Keratinocyte (primary cell): ENCODE data around the gene OR52R1. TPM values are rescaled to one million over a fixed set of nuclear protein-coding genes. Genes with fewer than 3 reads are reported as not detected.

Experiments used
- DNase-seq: peaks from one replicate; pipeline ENCODE4 v3.0.0-alpha.2; 2011; ENCODE audit warnings: low read depth, missing footprints, low spot score
- FAIRE-seq: peaks from 2 replicates; lab custom pipeline; 2011; peaks lifted over from hg19 to GRCh38; lab: Jason Lieb, UNC
- H2AFZ ChIP-seq: 2 replicates; pipeline ENCODE4 v1.6.0; 2012; ENCODE audit warnings: low read length, control low read depth, inconsistent platforms; ENCODE audit not compliant: control insufficient read depth
- H3K27ac ChIP-seq: 2 replicates; pipeline ENCODE4 v1.5.1; 2011; ENCODE audit warnings: low read length; ENCODE audit not compliant: control insufficient read depth, insufficient read depth
- H3K27me3 ChIP-seq: 3 replicates; pipeline ENCODE4 v1.6.0; 2011; ENCODE audit warnings: low read length; ENCODE audit not compliant: control insufficient read depth, insufficient read depth; ENCODE audit errors: extremely low read depth
- H3K36me3 ChIP-seq, 2 experiments: 2 replicates in 1 of 2; 3 replicates in 1 of 2; pipeline ENCODE4 v1.5.1; 2011; ENCODE audit warnings: low read length in 2 of 2, mild to moderate bottlenecking in 1 of 2; ENCODE audit not compliant: control insufficient read depth in 2 of 2, insufficient read depth in 2 of 2; ENCODE audit errors: extremely low read depth in 1 of 2
- H3K4me1 ChIP-seq: 3 replicates; pipeline ENCODE4 v1.5.1; 2011; ENCODE audit warnings: low read length; ENCODE audit not compliant: control insufficient read depth, insufficient read depth; ENCODE audit errors: extremely low read depth
- H3K4me2 ChIP-seq: 3 replicates; pipeline ENCODE4 v1.6.0; 2011; ENCODE audit warnings: low read depth, low read length; ENCODE audit not compliant: control insufficient read depth, insufficient read depth; ENCODE audit errors: extremely low read depth
- H3K4me3 ChIP-seq, 3 experiments: fragments of 200-600 bp in 1 of 3; sonication (generic) in 1 of 3; 2 replicates in 2 of 3; 3 replicates in 1 of 3; pipeline ENCODE4 v1.5.1; 2011 to 2016; ENCODE audit warnings: low read length in 3 of 3, mild to moderate bottlenecking in 3 of 3, control low read depth in 2 of 3, inconsistent platforms in 1 of 3, low read depth in 1 of 3, mixed read lengths in 1 of 3, mixed run types in 1 of 3, moderate library complexity in 1 of 3; ENCODE audit not compliant: control insufficient read depth in 2 of 3, insufficient read depth in 2 of 3; ENCODE audit errors: extremely low read depth in 1 of 3
- H3K79me2 ChIP-seq: 2 replicates; pipeline ENCODE4 v1.6.0; 2012; ENCODE audit warnings: low read length; ENCODE audit not compliant: control insufficient read depth, insufficient read depth
- H3K9ac ChIP-seq: 3 replicates; pipeline ENCODE4 v1.6.0; 2011; ENCODE audit warnings: low read length; ENCODE audit not compliant: control insufficient read depth, insufficient read depth; ENCODE audit errors: extremely low read depth
- H3K9me1 ChIP-seq: 3 replicates; pipeline ENCODE4 v1.6.0; 2011; ENCODE audit warnings: low read length; ENCODE audit not compliant: control insufficient read depth, insufficient read depth; ENCODE audit errors: extremely low read depth
- H3K9me3 ChIP-seq: 2 replicates; pipeline ENCODE4 v1.5.1; 2012; ENCODE audit warnings: low read depth, low read length; ENCODE audit not compliant: control insufficient read depth
- H4K20me1 ChIP-seq: 3 replicates; pipeline ENCODE4 v1.6.0; 2011; ENCODE audit warnings: low read length; ENCODE audit not compliant: control insufficient read depth, insufficient read depth; ENCODE audit errors: extremely low read depth
- CTCF ChIP-seq, 3 experiments: IDR thresholded peaks in 1 of 3; conservative IDR thresholded peaks in 1 of 3; optimal IDR thresholded peaks in 1 of 3; 2 replicates in 2 of 3; 3 replicates in 1 of 3; pipeline versions ENCODE3 to v1.5.1; 2011; ENCODE audit warnings: low read length in 3 of 3, mild to moderate bottlenecking in 3 of 3, moderate library complexity in 2 of 3, control low read depth in 1 of 3, inconsistent platforms in 1 of 3; ENCODE audit not compliant: insufficient read depth in 2 of 3; ENCODE audit errors: extremely low read depth in 1 of 3
- EZH2 ChIP-seq: IDR thresholded peaks from one replicate; pipeline ENCODE4 v1.6.1; 2012; ENCODE audit warnings: inconsistent platforms, mild to moderate bottlenecking, low read length, moderate library complexity
- dilution Hi-C: fragments of 300-500 bp; cut with MboI; formaldehyde crosslinking; loops from one replicate; pipeline ENCODE4 v1.7.0; 2020; ENCODE audit warnings: low sequenced_read_pairs; ENCODE audit not compliant: extremely low pct_ligation_motif_present
- polyA minus RNA-seq, 3 experiments: library from RNA; depleted of rRNA, polyadenylated mRNA; stranded (reverse); fragments of >200 nt; gene quantifications; 1 replicate in 1 of 3; 2 replicates in 1 of 3; 3 replicates in 1 of 3; pipeline ENCODE4 v1.2.3, GENCODE V29; 2011
- polyA plus RNA-seq, 5 experiments: library from polyadenylated mRNA; depleted of rRNA in 3 of 5; stranded (reverse) in 3 of 5; stranded (forward) in 1 of 5; unstranded in 1 of 5; fragments of >200 nt; gene quantifications; 1 replicate in 1 of 5; 2 replicates in 3 of 5; 3 replicates in 1 of 5; pipeline versions ENCODE4 v1.2.1 to v1.2.3, GENCODE V29; 2011 to 2012; ENCODE audit warnings: missing spikeins in 2 of 5, low read depth in 1 of 5, low replicate concordance in 1 of 5

OR52R1 gene
- polyA plus RNA-seq (not detected in 3 replicates), polyA minus RNA-seq (not detected in 3 replicates)
- polyA plus RNA-seq (2011; ENCODE audit: low read depth), result not detected
- polyA plus RNA-seq (2011; cell fraction: cytosol; rRNA removed), result not detected in 2 replicates
- not detected in 2 replicates for polyA plus RNA-seq (2011; cell fraction: nucleus; rRNA removed)
- not detected in 2 replicates for polyA plus RNA-seq (2012; ENCODE audit: low replicate concordance)
- not detected for polyA minus RNA-seq (2011; cell fraction: cytosol; rRNA and poly(A)+ RNA removed)
- polyA minus RNA-seq (2011; cell fraction: nucleus; rRNA and poly(A)+ RNA removed), result not detected in 2 replicates

- H3K9me1 ChIP-seq, result no peaks in the 10 kb centered on the region
- FAIRE-seq (no peak), DNase-seq (no peak)
- no peak within 1 kb of the TSS for H2AFZ ChIP-seq
- no peaks in the 10 kb centered on the region for H3K27me3 ChIP-seq
- H3K4me1 ChIP-seq, result no peaks in the 10 kb centered on the region
- dilution Hi-C loops, result no loop called here
- no peaks in the 10 kb centered on the region for H3K36me3 ChIP-seq
- H3K9ac ChIP-seq, result no peak within 1 kb of the TSS
- H3K27ac ChIP-seq, result no peak within 1 kb of the TSS
- no peaks in the 10 kb centered on the region for H3K9me3 ChIP-seq
- no peaks in the 10 kb centered on the region for H3K79me2 ChIP-seq
- no peak within 1 kb of the TSS for H3K4me2 ChIP-seq
- TF ChIP-seq EZH2, result no peak
- no peak for TF ChIP-seq CTCF (optimal IDR thresholded peaks at IDR 0.05 in 1 of 3, IDR thresholded peaks at IDR 0.05 in 1 of 3, conservative IDR thresholded peaks at IDR 0.05 in 1 of 3; ENCODE audit: extremely low read depth in 1 of 3, insufficient read depth in 2 of 3, low read length in 3 of 3)
- H4K20me1 ChIP-seq, result no peaks in the 10 kb centered on the region
- H3K4me3 ChIP-seq, result no peak within 1 kb of the TSS
These were observed at the start of gene OR52R1 for GRCh38 chr11:4804280-4804679. Gene OR52R1 (minus strand): TSS chr11:4804380. CDS start chr11:4804380, 0 bp downstream.

GRCh38 chr11:4851033-4851432 lies 46.9 kb upstream of the OR52R1 start:
- TF ChIP-seq EZH2 (no peak), CTCF (optimal IDR thresholded peaks at IDR 0.05 in 1 of 3, IDR thresholded peaks at IDR 0.05 in 1 of 3, conservative IDR thresholded peaks at IDR 0.05 in 1 of 3; ENCODE audit: extremely low read depth in 1 of 3, insufficient read depth in 2 of 3, low read length in 3 of 3) (no peak)
- Histone ChIP-seq H3K4me2 (no peak overlapping the region), H4K20me1 (no peaks in the 10 kb centered on the region), H3K4me1 (no peaks in the 10 kb centered on the region), H3K9ac (no peak overlapping the region), H3K27ac (no peak overlapping the region), H3K79me2 (no peaks in the 10 kb centered on the region), H3K9me1 (no peaks in the 10 kb centered on the region), H3K4me3 (no peak overlapping the region), H3K36me3 (no peaks in the 10 kb centered on the region), H3K27me3 (no peaks in the 10 kb centered on the region), H3K9me3 (no peaks in the 10 kb centered on the region), H2AFZ (no peak overlapping the region)
- DNase-seq (no peak), FAIRE-seq (no peak)
- dilution Hi-C loops, result no loop called here
